Measurements from ENCODE around the gene DPEP3.
A peak's percentile ranks its signal among the peaks of the same experiment; 100 is the strongest.
"Not testable (repeated sequence)": the region's sequence is repeated elsewhere in the genome, so short reads cannot be mapped to it uniquely, and the experiment has no call there.

Gene DPEP3, protein sequence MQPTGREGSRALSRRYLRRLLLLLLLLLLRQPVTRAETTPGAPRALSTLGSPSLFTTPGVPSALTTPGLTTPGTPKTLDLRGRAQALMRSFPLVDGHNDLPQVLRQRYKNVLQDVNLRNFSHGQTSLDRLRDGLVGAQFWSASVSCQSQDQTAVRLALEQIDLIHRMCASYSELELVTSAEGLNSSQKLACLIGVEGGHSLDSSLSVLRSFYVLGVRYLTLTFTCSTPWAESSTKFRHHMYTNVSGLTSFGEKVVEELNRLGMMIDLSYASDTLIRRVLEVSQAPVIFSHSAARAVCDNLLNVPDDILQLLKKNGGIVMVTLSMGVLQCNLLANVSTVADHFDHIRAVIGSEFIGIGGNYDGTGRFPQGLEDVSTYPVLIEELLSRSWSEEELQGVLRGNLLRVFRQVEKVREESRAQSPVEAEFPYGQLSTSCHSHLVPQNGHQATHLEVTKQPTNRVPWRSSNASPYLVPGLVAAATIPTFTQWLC

DNA sequence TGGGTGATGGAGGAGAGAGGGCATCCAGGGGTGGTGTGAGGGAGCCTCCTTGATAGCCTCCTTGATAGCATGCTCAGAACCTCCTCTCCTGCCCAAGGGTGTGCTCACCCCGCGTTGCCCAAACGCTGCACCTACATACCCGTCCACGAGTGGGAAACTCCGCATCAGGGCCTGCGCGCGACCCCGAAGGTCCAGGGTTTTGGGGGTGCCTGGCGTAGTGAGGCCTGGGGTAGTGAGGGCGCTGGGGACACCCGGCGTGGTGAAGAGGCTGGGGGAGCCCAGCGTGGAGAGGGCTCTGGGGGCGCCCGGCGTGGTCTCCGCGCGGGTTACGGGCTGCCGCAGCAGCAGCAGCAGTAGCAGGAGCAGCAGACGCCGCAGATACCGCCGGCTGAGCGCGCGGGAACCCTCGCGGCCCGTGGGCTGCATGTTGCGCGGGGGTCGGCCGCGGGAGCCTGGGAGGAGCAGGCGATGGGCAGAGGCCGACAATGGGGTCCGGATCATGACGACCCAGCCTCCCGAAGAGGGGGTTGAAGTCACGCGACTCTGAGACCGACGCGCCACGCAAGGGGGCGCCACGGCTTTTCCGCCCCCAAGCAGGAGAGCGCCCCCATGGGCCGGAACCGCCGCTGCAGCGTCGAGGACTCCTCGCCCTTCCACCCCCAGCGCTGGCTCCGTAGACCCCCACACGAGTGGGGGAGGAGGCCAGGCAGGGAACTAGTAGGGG is at the start of gene DPEP3:
TSS of gene DPEP3 (minus strand) at position 545 of the 724 bp plus-strand sequence. CDS start at position 426, 119 bp downstream.
- DNase-seq: no peak

DNA sequence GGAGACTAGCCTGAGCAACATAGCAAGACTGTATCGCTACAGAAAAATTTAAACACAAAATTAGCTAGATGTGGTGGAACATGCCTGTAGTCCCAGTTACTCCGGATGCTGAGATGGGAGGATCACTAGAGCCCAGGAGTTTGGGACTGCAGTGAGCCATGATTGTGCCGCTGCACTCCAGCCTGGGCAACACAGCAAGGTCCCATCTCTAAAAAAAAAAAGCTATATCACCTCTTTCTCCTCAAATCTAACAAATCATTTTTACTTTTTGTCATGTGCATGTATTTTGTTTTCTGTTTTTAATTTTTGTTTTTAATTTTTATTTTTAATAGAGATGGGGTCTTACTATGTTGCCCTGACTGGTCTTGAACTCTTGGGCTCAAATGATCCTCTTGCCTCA is 48.7 kb upstream of the DPEP3 start:
- DNase-seq: no peak

DNA sequence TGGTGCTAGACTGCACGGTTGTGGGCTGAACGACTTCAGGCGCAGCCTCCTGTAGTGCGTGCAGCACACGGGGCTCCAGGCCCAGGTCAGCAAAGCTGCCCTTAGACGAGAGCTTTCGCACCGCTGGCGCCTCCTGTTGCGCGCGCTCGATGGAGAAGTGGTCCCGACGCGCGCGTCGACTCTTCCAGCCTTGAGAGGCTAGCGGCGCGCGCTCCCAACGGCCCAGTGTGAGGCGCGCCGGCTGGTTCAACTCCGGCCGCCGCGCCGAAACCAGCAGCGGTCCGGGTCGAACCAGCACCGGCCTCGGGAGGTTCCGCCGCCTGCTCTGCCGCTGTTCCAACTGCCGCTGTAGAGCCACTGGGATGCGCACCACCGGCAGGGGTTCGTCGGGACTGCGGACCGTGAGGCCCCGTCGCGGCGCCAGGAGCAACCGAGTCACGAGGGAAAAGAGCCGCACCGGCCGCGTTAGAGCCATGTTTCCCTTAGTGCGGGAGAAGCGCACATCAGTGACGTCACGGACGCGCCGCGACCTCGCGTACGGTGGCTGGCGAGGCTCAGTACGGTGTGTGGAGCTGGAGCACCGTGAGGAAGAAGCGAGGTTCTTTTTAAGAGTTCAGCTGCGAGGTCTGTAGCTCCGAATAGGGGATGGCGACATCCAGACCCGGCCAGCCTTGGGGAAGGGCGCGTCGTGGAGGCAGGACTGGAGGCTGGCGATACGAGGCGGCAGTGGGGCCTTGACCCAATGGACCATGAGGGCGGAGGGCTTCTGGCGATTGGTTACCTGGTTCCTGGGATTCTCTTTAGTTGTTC is 42.6 kb upstream of the DPEP3 start, which contains the start of the genes DDX28 and DUS2:
TSS of gene DDX28 (minus strand) at position 505 of the 810 bp plus-strand sequence. CDS start at position 475, 30 bp downstream.
TSS of gene DUS2 (plus strand) at position 557 of the 810 bp plus-strand sequence. CDS start 14,740 bp downstream, outside the sequence.
- peak; percentile 95 for DNase-seq

DNA sequence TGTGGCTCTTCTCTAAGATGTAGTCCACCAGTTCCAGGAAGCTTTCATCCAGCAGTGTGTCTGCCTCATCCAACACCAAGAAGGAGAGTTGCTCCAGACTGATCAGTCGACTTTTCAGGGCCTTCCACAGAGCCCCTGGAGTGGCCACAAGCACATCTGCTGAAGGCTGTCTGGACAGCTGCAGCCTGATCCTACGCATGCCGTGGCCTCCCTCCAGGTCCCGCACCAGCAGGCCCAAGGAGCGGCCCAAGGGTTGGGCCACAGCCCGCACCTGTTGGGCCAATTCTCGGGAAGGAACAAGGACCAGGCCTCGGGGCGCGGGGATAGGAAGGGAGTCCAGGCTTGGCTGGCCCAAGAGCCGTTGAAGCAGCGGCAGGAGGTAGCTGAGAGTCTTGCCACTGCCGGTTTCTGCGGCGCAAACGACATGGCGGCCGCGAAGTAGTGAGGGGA is 42.0 kb upstream of the DPEP3 start:
- DNase-seq: no peak

DNA sequence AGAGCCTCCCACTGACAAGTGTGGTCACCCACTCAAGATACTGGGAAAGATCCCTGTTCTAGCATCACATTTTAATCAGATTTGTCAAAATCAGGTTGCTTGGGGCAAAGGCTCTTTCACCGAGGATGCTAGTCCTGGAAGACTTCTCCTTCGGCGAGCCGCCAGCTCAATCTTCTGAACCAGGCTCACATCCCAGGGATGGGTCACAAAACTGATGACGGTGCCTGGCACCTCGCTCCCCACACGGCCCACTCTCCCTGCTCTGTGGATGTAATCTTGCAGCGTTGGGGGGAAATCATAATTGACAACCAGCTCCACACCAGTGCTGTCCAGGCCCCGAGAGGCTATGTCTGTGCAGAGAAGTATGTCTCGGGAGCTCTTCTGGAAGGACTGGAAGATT is 41.2 kb upstream of the DPEP3 start:
- no peak for DNase-seq

DNA sequence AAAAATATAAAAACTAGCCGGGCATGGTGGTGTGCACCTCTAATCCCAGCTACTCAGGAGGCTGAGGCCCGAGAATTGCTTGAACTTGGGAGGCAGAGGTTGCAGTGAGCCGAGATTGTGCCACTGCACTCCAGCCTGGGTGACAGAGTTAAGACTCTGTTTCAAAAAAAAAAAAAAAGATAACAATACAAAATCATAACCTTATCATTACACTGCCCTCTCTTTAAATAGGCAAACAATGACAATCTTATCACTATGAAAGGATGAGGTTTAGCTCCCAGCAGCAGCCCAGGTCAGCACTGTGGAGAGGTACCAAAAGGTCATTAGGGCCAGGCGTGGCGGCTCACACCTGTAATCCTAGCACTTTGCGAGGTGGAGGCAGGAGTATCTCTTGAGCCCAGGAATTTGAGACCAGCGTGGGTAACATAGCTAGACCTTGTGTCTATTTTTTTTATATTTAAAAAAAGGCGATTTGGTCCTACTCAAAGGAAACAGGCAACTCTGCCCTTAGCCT is 38.9 kb upstream of the DPEP3 start:
- no peak for DNase-seq

DNA sequence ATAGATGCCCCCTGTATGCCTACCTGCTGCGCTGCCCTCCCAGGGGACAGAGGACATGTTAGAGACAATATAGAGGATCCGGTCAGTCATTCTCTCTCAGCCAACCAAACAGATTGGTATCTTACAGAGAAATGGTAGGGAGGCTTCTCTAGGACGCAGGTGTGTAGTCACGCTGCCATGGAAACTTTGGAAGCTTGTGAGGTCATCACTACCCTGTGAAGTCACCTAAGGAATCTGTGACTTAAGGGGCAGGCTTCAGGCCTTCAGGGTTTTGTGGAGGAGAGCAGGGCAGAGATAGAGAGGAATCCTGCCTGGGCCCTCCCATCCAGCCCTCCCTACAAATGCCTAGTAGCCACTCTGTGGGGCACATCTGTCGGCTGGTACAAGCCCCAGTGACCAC is 35.4 kb upstream of the DPEP3 start, which contains the start of gene DPEP2NB:
TSS of gene DPEP2NB (minus strand) at position 231 of the 400 bp plus-strand sequence. CDS start at position 90, 141 bp downstream.
- no peak for DNase-seq

DNA sequence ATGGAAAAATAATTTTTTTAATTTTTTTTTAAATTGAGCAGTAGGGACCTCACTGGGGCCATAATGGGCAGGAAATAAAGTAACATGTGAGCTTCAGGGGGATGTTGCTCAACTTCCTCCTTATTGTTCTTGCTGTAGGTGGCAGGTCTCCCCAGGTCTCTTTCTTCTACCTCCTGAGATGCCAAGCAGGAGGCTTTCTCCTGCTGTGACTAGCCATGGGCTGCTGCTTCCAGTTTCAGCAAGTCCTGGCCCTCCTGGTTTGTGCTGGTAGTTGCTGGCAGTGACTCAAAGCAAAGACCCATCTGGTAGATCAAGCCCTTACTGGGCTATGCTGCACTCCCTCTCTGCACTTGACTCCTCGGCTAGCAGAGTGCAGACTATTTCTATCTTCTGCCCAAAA is 33.1 kb upstream of the DPEP3 start:
- no peak for DNase-seq

DNA sequence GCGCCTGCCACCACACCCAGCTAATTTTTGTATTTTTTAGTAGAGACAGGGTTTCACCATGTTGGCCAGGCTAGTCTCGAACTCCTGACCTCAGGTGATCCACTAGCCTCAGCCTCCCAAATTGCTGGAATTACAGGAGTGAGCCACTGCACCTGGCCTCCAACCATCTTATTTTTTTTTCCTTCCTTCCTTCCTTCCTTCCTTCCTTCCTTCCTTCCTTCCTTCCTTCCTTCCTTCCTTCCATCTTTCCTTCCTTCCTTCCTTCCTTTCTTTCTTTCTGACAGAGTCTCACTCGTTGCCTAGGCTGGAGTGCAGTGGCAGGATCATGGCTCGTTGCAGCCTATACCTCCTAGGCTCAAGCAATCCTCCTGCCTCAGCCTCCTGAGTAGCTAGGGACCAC is 29.6 kb upstream of the DPEP3 start:
- DNase-seq: not testable (repeated sequence)

DNA sequence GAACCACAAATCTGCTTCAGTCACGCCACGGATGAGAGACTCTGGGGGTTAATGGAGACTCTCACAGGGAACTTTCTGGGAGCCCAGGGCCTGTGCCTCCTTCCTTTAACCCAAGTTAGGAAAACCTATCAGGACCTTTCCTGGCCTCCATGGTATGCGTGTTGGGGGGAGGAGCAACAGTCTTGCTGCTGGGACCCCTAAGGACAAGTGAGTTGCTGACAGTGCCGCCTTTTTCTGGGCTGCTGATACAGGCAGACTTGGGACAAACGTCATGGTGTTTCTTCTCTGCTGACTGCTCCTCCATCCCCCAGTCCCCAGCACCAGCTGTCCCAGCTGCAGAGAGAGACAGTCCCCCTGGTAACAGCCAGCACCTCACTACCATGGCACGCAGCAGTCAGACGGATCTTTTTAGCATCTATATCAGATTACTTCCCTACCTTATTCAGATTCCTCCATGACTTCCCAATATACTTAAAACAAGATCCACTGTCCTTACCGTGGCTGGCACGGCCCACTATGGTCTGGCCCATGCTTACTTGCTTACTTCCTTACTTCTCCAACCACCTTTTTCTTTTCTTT is 28.9 kb upstream of the DPEP3 start:
- DNase-seq: no peak

DNA sequence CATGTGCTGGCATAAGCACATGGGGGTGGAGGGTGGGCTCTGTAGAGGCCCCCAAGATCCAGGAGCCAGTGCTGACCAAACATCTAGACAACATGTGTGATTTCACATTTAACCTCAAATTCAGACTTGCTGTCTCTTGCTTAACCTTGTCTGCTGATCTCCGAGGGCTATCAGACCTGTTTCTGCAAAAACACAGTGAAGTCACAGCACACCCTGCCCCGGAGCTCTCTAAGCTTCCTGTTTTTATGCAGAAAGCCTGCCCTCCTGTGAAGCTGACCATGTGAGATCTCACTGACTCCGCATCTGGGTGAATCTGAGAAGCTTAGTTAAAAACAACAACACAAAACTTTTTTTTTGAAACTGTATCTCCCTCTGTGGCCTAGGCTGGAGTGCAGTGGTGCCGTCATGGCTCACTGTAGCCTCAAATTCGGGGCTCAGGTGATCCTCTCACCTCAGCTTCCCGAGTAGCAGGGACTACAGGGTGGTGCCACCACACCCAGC is 25.5 kb upstream of the DPEP3 start:
- DNase-seq: peak; percentile 91

DNA sequence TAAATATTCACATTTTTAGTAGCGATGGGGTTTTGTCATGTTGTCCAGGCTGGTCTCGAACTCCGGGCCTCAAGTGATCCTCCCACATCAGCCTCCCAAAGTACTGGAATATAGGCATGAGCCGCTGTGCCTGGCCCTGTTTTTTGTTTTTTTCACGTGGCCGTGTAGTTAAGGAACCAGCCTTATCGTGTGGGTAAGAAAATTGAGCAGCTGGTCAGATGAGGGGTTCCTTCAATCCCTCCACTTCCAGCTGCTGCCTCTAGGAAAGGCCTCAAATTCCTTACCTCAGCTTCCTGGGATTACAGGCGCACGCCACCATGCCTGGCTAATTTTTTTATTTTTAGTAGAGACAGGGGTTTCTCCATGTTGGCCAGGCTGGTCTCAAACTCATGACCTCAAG is 24.9 kb upstream of the DPEP3 start:
- DNase-seq: no peak

DNA sequence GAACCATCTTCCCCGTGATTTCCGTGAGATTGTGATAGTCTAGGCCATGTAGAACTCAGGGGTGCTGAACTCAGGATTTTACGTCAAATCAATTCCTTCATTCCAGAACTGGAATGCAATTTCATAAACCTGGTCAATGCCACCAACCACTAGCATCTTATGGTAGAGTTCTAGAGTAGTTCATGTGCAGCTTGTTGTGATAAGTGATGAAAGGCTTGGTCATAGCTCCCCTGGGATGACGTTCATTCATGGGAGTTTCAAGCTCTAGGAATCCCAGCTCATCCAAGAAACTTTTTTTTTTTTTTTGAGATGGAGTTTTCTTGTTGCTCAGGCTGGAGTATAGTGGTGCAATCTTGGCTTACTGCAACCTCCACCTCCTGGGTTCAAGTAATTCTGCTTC is 22.7 kb upstream of the DPEP3 start:
- DNase-seq: no peak

DNA sequence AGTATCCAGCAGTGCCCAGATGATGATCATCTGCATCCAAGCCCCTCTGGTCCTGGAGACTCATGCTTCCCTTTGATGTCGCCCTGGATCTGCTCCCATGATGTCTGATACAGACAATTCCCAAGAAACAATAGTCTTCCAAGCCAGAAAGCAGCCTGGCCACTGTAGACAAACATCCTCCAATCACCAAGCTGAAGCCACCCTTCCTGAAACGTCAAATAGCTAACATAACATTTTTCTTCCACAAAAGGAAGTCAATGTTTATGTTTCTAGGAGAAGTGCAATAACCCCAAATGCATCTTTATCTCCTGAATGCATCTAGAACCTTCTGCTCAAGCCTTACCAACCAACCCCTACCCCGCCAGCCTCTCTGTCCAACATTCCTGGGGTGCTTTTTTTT is 20.2 kb upstream of the DPEP3 start:
- DNase-seq: no peak

DNA sequence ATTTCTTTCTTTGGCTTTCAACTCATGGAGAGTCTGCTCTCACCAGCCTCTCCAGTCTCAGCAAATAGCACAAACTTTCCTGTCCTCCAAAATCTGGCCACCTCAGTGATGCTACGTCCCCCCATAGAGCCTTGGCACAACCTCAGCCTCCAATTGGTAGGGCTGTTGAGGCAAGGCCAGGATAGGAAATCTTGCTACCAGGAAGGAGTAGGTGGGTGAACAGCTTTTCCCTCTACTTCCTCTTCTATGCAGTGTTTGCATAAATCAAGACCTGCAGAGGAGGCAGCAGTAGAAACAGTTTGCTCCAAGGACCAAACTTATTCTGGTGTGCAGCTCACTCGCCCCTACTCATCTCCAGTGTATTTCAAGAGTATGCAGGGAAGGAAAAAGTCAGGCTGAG is 19.7 kb upstream of the DPEP3 start:
- DNase-seq: no peak

DNA sequence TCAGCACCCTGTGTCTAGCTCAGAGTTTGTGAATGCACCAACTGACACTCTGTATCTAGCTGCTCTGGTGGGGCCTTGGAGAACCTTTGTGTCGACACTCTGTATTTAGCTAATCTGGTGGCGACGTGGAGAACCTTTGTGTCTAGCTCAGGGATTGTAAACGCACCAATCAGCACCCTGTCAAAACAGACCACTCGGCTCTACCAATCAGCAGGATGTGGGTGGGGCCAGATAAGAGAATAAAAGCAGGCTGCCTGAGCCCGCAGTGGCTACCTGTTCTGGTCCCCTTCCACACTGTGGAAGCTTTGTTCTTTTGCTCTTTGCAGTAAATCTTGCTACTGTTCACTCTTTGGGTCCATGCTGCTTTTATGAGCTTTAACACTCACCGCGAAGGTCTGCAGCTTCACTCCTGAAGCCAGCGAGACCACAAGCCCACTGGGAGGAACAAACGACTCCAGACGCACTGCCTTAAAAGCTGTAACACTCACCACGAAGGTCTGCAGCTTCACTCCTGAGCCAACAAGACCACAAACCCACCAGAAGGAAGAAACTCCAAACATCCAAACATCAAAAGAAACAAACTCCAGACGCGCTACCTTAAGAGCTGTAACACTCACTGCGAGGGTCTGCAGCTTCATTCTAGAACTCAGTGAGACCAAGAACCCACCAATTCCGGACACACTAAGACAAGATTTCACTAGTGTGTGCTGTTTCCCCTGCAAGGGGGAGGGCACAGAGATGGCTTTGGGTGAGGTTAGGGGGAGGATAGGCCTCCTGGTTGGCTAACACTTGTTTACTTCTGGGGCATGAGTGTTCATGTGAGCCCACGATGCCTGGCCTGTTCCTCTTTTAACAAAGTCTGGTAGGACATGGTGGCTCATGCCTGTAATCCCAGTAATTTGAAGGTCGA is 18.7 kb upstream of the DPEP3 start, which contains the start of gene DPEP2:
TSS of gene DPEP2 (minus strand) at position 706 of the 910 bp plus-strand sequence. CDS start 6,272 bp downstream, outside the sequence.
- peak; percentile 74 for DNase-seq

DNA sequence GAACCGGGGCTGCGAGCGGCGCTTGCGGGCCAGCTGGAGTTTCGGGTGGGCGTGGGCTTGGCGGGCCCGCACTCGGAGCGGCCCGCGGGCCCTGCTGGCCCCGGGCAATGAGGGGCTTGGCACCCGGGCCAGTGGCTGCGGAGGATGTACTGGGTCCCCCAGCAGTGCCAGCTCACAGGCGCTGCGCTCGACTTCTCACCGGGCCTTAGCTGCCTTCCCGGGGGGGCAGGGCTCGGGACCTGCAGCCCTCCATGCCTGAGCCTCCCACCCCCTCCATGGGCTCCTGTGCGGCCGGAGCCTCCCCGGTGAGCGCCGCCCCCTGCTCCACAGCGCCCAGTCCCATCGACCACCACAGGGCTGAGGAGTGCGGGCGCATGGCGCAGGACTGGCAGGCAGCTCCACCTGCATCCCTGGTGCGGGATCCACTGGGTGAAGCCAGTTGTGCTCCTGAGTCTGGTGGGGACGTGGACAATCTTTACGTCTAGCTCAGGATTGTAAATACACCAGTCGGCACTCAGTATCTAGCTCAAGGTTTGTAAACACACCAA is 18.0 kb upstream of the DPEP3 start:
- not testable (repeated sequence) for DNase-seq

DNA sequence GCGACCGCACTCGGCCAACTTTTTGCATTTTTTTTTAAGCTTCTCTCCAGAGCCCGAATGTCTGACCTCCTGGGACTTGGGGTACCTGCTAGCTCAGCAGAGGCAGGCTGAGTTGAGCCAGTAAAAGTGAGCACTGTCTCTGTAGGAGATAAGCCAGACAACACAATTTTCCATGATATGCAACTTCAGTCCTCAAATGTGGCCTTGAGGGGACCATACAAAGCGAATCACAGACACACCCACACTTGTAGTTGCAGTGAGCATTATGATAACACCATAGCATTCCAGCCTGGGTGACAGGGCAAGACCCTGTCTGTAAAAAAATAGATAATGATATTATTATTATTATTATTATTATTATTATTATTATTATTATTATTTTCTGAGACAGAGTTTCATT is 16.4 kb upstream of the DPEP3 start:
- no peak for DNase-seq

DNA sequence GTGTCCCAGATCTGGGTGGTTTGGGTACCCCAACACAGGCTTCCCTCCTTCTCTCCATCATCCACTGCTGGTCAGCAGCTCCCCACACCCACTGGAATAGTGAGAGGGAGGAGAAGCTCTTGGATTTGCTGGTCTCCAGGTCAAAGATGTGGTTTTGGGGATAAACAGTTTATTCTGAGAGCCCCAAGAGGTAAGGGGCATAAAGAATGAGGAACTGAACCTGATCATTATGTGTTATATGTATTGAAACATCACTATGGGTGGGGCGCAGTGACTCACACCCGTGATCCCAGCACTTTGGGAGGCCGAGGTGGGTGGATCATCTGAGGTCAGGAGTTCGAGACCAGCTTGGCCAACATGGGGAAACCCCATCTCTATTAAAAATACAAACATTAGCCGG is 15.1 kb upstream of the DPEP3 start:
- DNase-seq: peak; percentile 48

DNA sequence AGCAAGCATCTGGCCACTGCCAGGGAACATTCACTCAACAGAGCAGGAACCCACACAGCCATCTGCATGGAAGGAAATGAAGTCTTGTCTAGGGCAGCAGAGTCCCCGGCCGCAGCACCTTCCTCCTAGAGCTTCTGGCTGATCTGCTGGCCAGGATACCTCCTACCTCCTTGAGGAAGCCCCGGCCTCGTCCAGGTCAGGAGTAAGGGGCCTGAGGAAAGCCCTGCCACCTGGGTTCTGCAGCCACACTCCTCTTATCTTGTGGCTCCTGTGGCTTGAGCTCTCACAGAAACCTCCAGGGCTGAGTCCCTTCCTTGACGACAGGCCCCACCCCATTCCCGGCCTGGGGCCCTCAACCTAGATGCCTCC is 13.7 kb upstream of the DPEP3 start:
- DNase-seq: not testable (repeated sequence)
